Hepatocyte (in vitro differentiated cells): ENCODE data around the gene NGFR.

ENCODE experiments used
- CTCF ChIP-seq: fragments of 200-600 bp; sonication (generic); IDR thresholded peaks from 2 replicates; pipeline ENCODE4 v1.5.1; 2016; ENCODE audit warnings: antibody characterized with exemption, mild to moderate bottlenecking; ENCODE audit not compliant: poor library complexity
- EZH2phosphoT487 ChIP-seq: fragments of 200-600 bp; sonication (generic); IDR thresholded peaks from one replicate; pipeline ENCODE4 v1.6.1; 2018; ENCODE audit warnings: antibody characterized with exemption, mild to moderate bottlenecking, low read depth, moderate library complexity; ENCODE audit not compliant: unreplicated experiment, severe bottlenecking

DNA sequence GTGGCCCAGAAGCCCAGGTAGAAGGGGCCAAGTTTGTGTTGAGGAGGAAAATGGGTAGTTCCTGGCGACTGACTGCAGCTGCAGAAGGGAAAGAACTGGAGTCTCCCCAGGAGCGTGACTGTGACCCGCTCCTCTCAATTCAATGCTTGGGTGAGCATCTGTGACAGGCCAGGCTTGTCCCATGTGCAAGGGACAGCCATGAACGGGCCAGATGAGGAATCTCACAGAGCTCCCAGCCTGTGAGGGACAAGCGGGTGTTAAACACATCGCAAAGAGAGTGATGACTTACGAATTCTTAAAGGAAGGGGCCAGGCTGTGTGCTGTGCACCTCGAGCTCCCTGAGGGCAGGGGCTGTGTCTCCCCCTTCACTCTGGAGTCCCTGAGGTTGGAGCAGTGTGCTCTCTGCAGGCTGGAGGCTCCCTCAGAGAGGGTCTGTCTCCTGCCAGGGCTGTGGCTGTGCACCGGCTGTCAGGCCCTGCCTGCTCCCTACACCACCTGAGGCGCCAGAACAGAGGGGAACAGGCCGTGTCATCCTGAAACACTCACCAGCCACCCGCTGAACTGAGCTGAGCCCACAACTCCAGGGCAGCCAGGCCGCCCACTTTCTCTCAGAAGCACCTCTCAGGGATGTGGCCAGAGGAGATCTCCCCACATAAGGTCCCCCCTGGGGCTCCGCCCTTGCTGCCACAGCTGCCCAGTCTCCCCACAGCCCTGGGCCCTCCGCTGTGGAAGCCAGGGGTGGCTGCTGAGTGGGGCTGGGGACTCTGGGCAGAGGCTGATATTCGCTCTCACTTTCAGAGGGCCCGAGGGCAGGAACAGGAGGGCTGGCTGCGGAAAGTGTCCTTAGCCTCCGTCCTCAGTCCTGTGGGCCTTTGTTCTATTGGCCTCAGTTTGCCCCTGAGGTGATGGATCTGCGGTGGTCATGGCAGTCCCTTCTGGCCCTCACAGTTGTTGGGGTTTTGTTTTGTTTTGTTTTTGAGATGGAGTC is 54.9 kb downstream of the NGFR start:
- TF ChIP-seq CTCF: no peak
- no peak for TF ChIP-seq EZH2phosphoT487
